Fibroblast of skin of right quadriceps (primary cell): ENCODE data around the gene ABCG1.
"Not testable (repeated sequence)": the region's sequence is repeated elsewhere in the genome, so short reads cannot be mapped to it uniquely, and the experiment has no call there.

Experiments
- DNase-seq: peaks from one replicate; pipeline ENCODE4 v3.0.0-alpha.2; 2013

Gene ABCG1

GRCh38 chr21:42218836-42219605 lies at the start of gene ABCG1:
TSS of gene ABCG1 (plus strand) at chr21:42219140. CDS start at chr21:42219263, 123 bp downstream.
- DNase-seq, result no peak

- DNase-seq, result no peak
Observed at GRCh38 chr21:42169758-42170157, 49.2 kb upstream of the ABCG1 start.

- DNase-seq, result no peak
Observed at GRCh38 chr21:42171091-42172053, 47.6 kb upstream of the ABCG1 start.

- no peak for DNase-seq
Observed at GRCh38 chr21:42172596-42173483, 46.1 kb upstream of the ABCG1 start.

GRCh38 chr21:42174173-42174572 lies 44.8 kb upstream of the ABCG1 start:
- no peak for DNase-seq

- no peak for DNase-seq
Observed at GRCh38 chr21:42175110-42175710, 43.7 kb upstream of the ABCG1 start.

- no peak for DNase-seq
Observed at GRCh38 chr21:42176859-42177258, 42.1 kb upstream of the ABCG1 start.

GRCh38 chr21:42179316-42179715 lies 39.6 kb upstream of the ABCG1 start:
- no peak for DNase-seq

GRCh38 chr21:42180001-42180400 lies 38.9 kb upstream of the ABCG1 start:
- not testable (repeated sequence) for DNase-seq

- no peak for DNase-seq
Observed at GRCh38 chr21:42182713-42183371, 36.1 kb upstream of the ABCG1 start.

- DNase-seq, result no peak
Observed at GRCh38 chr21:42183374-42184266, 35.3 kb upstream of the ABCG1 start.

- no peak for DNase-seq
Observed at GRCh38 chr21:42186591-42186990, 32.3 kb upstream of the ABCG1 start.

- DNase-seq, result peak; percentile 39
Observed at GRCh38 chr21:42187976-42188653, 30.8 kb upstream of the ABCG1 start.

- no peak for DNase-seq
Observed at GRCh38 chr21:42188663-42189062, 30.3 kb upstream of the ABCG1 start.

- no peak for DNase-seq
Observed at GRCh38 chr21:42189431-42189830, 29.5 kb upstream of the ABCG1 start.

- no peak for DNase-seq
Observed at GRCh38 chr21:42189860-42190485, 29.0 kb upstream of the ABCG1 start.

- no peak for DNase-seq
Observed at GRCh38 chr21:42190486-42190863, 28.5 kb upstream of the ABCG1 start.

GRCh38 chr21:42191064-42191463 lies 27.9 kb upstream of the ABCG1 start:
- DNase-seq, result no peak
